Activated CD8-positive, alpha-beta memory T cell treated with anti-CD3 and anti-CD28 coated beads for 36 hours (primary cell): ENCODE results near the gene RPS19BP1. TPM values are rescaled to one million over a fixed set of nuclear protein-coding genes. Genes with fewer than 3 reads are reported as not detected.

Experiments
- CTCF ChIA-PET: fragments of 350-600 bp; sonication (Branson Sonifier 250); formaldehyde crosslinking; loops from one replicate; lab custom pipeline; 2021; ENCODE audit warnings: antibody characterized with exemption; lab: Charles Lee
- POLR2A ChIA-PET: fragments of 350-600 bp; sonication (Branson Sonifier 250); formaldehyde crosslinking; loops from one replicate; lab custom pipeline; 2021; ENCODE audit warnings: antibody characterized with exemption; lab: Charles Lee
- total RNA-seq, 2 experiments: library from RNA; stranded (reverse); gene quantifications; one replicate each; pipeline ENCODE4 v1.2.3, GENCODE V29; 2021

Gene RPS19BP1
- total RNA-seq, 2 experiments from 2014 or later = 136 to 143 TPM

- POLR2A ChIA-PET = interaction anchor here (0.5 to 2.6 kb wide), 3 partner anchors 15 to 33 kb away, joined by 3 to 18 read pairs (median 7); partner anchors contain the start of gene ATF4
- CTCF ChIA-PET = interaction anchor here (0.8 to 6.2 kb wide), 3 partner anchors 8 to 45 kb away, joined by 3 to 77 read pairs (median 4); partner anchors contain the start of gene RPS19BP1
Observed at GRCh38 chr22:39490135-39490798, 42.3 kb downstream of the RPS19BP1 start.

- ChIA-PET CTCF (interaction anchor here (1.2 to 6.2 kb wide), 2 partner anchors 41 to 45 kb away, joined by 4 to 77 read pairs; partner anchors contain the start of gene RPS19BP1), POLR2A (interaction anchor here (0.5 to 2.6 kb wide), 3 partner anchors 14 to 34 kb away, joined by 3 to 18 read pairs (median 7); partner anchors contain the start of gene ATF4)
Observed at GRCh38 chr22:39489094-39490068, 43.2 kb downstream of the RPS19BP1 start.

- ChIA-PET CTCF (no interaction called here), POLR2A (no interaction called here)
Observed at GRCh38 chr22:39488563-39489083, 43.9 kb downstream of the RPS19BP1 start.

- ChIA-PET POLR2A (no interaction called here), CTCF (no interaction called here)
Observed at GRCh38 chr22:39487826-39488520, 44.6 kb downstream of the RPS19BP1 start.

- CTCF ChIA-PET = interaction anchor here (1.2 kb wide), 1 partner anchor 9 kb away, joined by 3 read pairs; no protein-coding TSS in a partner anchor
- POLR2A ChIA-PET = no interaction called here
Observed at GRCh38 chr22:39486951-39487825, 45.4 kb downstream of the RPS19BP1 start.

GRCh38 chr22:39482768-39483167 is 49.8 kb downstream of the RPS19BP1 start:
- ChIA-PET POLR2A (no interaction called here), CTCF (no interaction called here)

GRCh38 chr22:39481595-39481994 is 51.0 kb downstream of the RPS19BP1 start:
- ChIA-PET CTCF (interaction anchor here (1.2 kb wide), 1 partner anchor 9 kb away, joined by 3 read pairs; no protein-coding TSS in a partner anchor), POLR2A (no interaction called here)

- POLR2A ChIA-PET = no interaction called here
Observed at GRCh38 chr22:39481054-39481453, 51.5 kb downstream of the RPS19BP1 start.

GRCh38 chr22:39480557-39480956 is 52.0 kb downstream of the RPS19BP1 start:
- CTCF ChIA-PET = no interaction called here
- POLR2A ChIA-PET = no interaction called here

More at GRCh38 chr22:39481054-39481453, 51.5 kb downstream of the RPS19BP1 start:
- CTCF ChIA-PET = no interaction called here

- ChIA-PET CTCF (no interaction called here), POLR2A (no interaction called here)
Observed at GRCh38 chr22:39479254-39479653, 53.3 kb downstream of the RPS19BP1 start.

Other genes starting within 250 kb of the RPS19BP1 start
- 1,000 to 10,000 TPM; 2,644 to 2,715 TPM for gene RPL3, start 213.1 kb downstream of the RPS19BP1 start, total RNA-seq
- 1 to 10 TPM; 3.8 to 4.2 TPM for gene SYNGR1, start 182.8 kb downstream of the RPS19BP1 start, total RNA-seq
- 10 to 100 TPM; 24.2 to 24.3 TPM for gene TAB1, start 133.0 kb downstream of the RPS19BP1 start, total RNA-seq
- gene MGAT3, start 75.7 kb downstream of the RPS19BP1 start, total RNA-seq = under 1 TPM; 0.19 TPM
- 10 to 100 TPM; 62.7 TPM for gene MIEF1, start 30.5 kb downstream of the RPS19BP1 start, total RNA-seq
- 100 to 1,000 TPM; 816 to 818 TPM for gene ATF4, start 12.2 kb downstream of the RPS19BP1 start, total RNA-seq
- under 1 TPM; 0.19 TPM for gene CACNA1I, start 38.0 kb upstream of the RPS19BP1 start, total RNA-seq